GM18867 (cell line): Measurements from ENCODE around the gene ZFAND5.
A peak's percentile ranks its signal among the peaks of the same experiment; 100 is the strongest.

Experiments used
- ATAC-seq: cut with Tn5 transposase; IDR thresholded peaks from one replicate; pipeline ENCODE4 v1.9.1; 2021; ENCODE audit warnings: mild to moderate bottlenecking, moderate library complexity; ENCODE audit not compliant: unreplicated experiment

ZFAND5 gene

GRCh38 chr9:72326641-72327040, 38.4 kb downstream of the ZFAND5 start:
- ATAC-seq = no peak

- ATAC-seq = no peak
These were observed 40.0 kb downstream of the ZFAND5 start for GRCh38 chr9:72324974-72325373.

GRCh38 chr9:72322678-72323077, 42.3 kb downstream of the ZFAND5 start:
- ATAC-seq = no peak

- no peak for ATAC-seq
These were observed 42.7 kb downstream of the ZFAND5 start for GRCh38 chr9:72322259-72322658.

GRCh38 chr9:72315510-72316311, 49.3 kb downstream of the ZFAND5 start:
- ATAC-seq = no peak

- no peak for ATAC-seq
These were observed 49.9 kb downstream of the ZFAND5 start for GRCh38 chr9:72315089-72315509.

GRCh38 chr9:72313507-72313906, 51.5 kb downstream of the ZFAND5 start:
- ATAC-seq = no peak

GRCh38 chr9:72312386-72312987, 52.5 kb downstream of the ZFAND5 start:
- peak; percentile 62 for ATAC-seq

- ATAC-seq = no peak
These were observed 55.5 kb downstream of the ZFAND5 start for GRCh38 chr9:72309364-72310133.

- ATAC-seq = no peak
These were observed 58.2 kb downstream of the ZFAND5 start for GRCh38 chr9:72306761-72307160.

- ATAC-seq = no peak
These were observed 59.3 kb downstream of the ZFAND5 start for GRCh38 chr9:72305707-72306106.

- ATAC-seq = peak; percentile 64
These were observed 59.9 kb downstream of the ZFAND5 start for GRCh38 chr9:72305102-72305546.

GRCh38 chr9:72304538-72304937, 60.5 kb downstream of the ZFAND5 start:
- ATAC-seq = no peak
